Fibroblast of gingiva (primary cell): Measurements from ENCODE around the gene SIRPA.
A peak's percentile ranks its signal among the peaks of the same experiment; 100 is the strongest.
"Not testable (repeated sequence)": the region's sequence is repeated elsewhere in the genome, so short reads cannot be mapped to it uniquely, and the experiment has no call there.

ENCODE experiments used
- DNase-seq: peaks from one replicate; pipeline ENCODE4 v3.0.0-alpha.2; 2011; ENCODE audit warnings: low read depth

SIRPA gene

DNA sequence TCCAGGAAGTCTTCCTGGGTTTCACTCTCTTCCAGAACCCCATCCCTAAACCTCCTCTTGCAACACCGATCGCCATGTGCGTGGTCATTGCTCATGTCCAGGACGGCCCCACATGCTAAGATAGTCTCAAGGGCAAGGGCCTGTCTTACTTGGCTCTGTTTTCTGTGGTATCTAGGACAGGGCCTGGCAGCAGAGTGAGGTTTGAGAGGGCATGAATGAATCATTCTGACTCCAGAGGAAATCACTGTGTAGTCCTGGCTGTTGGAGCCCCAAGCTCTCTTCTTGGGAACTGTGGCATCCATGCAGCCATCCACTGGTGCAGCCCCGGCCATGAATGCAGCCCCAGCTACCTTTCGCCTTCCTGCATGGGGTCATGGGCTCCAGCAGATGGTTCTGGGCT is 12.4 kb downstream of the SIRPA start:
- DNase-seq: peak; percentile 55

DNA sequence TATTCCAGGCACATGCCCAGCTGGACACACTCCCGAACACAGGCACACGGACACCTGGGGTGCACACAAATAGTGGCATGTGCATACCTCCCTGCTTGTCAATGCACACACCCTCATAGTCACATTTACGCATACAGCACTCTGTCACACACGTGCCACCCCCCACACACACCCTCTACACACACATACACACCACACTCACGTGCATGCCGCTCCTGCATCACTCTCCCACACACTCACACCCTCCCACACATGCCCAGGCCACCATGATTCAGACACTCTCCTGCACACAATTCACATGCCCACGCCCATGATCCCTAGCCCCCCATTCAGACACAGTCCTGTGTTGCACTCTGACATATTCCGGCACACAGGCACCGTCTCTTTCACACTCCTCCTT is 13.0 kb downstream of the SIRPA start:
- no peak for DNase-seq

DNA sequence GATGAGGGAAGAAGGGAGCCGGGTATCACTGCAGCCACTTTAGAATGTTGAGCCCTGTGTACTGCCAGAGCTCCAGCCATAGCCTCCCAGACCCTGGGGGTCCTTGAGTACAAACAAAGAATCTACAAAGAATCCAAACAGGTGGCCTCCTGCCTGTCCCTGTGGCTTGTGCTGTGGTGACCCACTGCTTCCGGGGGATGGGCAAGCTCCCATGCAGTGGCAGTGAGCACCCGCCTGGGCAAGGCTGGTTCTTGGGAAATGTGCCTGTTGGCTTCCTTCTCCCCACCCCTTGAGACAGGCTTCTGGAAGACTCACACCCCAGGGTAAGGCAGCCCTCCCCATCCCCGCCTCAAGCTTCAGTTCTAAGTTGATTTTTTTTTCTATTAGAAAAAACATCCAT is 13.9 kb downstream of the SIRPA start:
- no peak for DNase-seq

DNA sequence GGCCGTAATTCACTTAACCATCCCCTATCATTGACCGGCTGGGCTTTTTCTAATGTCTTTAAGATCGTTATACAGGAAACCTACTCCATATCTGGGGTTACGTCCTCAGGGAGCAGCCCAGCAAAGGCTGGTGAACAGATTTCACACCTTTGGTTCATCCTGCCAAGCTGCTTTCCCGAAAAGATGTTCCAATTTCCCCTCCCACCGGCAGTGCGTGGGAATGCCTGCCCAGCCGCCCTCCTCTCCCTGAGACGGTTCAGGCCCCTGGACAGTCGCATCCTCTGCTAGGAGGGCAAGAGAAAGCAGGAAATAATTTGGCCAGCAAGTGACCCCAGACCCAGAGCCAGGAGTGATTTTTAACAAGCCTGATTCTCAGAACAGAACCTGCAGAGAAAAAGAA is 16.3 kb downstream of the SIRPA start:
- DNase-seq: no peak

DNA sequence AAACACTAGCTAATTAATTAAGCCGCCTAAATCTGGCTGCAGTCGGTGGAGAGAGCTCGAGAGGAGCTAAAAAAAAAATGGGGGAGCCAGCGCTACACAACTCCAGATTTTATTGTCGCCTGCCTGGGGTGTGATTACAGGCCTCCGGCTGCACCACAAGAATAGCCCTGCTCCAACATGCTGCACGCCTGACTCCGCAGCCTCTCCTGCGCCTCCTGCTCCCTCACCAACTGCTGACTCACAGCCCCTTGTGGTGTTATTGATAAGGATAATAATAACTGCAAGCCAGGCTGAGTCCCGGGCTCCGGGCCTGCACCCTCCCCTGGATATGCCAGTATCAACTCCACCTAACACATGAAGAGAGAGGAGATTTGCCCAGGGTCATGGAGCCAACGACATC is 16.8 kb downstream of the SIRPA start:
- DNase-seq: no peak

DNA sequence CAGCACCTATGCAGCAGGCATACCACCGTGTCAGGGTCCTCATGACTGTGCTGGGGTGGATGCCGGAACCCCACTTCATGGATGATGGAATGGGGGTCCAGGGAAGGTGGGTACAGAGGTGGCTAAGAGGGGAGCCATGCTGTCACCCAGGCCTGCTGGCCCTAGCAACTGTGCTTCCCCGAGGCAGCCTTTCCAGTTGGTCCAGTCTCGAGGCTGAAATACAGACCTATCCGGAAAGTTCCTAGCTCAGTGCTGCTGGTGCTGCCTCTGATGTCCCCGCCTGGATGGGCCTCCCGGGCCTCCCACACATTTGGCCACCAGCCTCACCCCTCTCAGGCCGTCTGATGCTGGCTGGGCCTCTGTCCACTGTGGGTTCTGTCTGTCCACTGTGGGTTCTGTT is 17.4 kb downstream of the SIRPA start:
- no peak for DNase-seq

DNA sequence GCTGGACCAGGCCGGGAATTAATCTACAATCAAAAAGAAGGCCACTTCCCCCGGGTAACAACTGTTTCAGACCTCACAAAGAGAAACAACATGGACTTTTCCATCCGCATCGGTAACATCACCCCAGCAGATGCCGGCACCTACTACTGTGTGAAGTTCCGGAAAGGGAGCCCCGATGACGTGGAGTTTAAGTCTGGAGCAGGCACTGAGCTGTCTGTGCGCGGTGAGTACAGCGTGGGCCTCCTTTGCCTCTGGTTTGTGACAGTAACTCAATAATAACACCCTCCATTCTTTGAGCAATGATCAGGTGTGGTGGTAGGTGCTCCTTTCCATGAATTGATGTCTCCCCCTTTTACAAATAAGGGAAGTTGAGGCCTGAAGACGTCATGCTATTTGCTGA is 20.0 kb downstream of the SIRPA start:
- DNase-seq: not testable (repeated sequence)

DNA sequence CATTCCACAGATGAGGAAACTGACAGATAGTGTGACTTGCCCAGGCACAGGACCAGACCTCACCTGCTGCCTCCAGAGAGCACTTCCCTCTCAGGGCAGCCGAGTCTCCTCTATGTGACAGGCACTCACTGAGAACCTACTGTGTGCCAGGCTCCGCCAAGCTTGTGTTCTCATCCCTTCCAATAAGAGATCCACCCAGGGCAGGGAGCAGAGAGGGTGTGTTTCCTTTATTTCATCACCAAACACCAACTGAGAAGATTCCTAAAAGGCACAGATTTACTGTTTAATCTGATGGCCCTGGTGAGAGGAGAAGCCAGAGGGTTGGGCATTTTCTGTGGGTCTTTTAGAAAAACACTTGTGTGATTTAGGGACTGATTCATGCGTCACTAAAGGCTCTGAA is 20.5 kb downstream of the SIRPA start:
- DNase-seq: no peak

DNA sequence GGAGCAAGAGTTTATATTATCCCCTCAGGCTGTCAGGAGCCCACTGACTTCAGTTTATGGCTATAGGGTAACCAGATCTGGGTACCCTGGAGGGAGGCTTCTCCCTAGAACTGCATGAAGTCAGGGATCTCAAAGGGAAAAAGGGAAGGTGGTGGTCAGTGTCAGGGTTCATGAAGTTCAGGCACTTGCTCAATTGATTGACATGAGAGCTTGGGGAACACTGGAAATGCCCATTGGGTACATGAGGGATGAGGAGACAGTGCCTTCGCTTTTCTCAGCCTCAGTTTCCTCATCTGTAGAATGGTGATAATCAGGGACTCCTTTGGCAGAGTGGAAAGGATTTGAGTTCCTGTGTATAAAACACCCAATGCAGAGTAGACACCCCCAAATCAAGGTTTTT is 22.6 kb downstream of the SIRPA start:
- DNase-seq: no peak

DNA sequence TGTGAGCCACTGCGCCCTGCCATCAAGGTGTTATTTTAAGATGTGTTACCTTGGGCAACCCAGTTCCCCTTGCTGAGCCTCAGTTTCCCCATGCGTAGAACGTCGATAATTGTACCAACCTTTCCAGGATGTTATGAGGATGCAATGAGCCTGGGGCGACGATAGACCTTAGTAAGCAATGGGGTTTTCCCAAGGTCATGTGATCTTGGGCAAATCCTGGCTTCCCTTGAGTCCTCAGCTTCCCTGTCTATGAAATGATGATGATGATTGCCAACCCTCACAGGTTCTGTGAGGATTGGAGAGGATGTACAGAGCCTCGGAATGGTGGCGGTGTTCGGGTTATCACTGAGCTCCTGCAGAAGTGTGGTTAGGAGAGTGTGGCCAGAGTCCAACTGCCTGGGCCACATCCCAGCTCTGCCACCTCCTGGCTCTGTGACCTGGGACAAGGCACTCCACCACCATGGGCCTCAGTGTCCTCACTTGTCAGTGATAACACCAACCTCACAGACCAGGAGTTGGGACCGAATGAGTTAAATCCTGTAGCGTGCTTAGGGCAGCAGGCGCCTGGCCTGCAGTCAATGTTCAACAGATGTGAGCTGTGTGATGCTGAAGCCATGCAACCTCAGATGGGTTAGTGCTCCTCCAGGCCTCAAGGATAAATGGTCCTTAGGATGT is 23.4 kb downstream of the SIRPA start:
- no peak for DNase-seq

DNA sequence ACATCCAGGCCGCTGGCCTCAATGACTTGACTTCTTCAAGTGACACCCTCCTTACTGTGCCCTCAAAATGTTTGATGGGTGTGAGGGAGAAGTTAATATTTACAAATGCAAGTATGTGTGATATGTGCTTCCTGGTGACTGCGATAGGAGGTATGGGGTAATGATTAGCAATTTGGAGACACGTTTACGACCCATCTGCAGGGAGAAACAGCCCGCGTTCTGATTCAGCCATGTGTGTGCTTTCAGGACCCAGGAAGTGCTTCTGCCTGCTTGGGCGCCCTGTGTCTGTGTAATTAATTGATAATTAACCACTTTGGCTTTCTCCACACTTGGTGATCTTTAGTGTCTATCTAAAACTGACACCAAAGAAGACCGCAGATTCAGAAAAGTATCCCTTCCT is 25.0 kb downstream of the SIRPA start:
- no peak for DNase-seq

DNA sequence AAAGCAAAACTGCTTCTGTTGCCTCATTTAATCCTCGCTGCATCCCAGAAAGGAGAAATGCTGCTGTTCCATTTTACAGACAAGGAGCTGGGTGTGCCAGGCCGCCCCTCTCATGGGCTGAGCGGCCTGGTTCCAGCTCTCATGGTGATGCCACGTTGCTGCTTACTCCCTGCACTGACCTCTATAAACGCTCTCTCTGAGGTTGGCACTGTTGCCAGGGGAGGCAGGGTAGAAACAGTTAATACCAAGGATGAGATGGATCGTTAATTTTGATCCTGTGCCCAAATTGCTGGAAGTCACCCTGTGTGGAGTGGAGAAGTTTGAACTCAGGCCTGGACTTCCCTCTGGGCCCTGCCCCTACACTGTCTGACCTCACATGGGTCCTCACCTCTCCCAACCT is 25.6 kb downstream of the SIRPA start:
- DNase-seq: no peak

DNA sequence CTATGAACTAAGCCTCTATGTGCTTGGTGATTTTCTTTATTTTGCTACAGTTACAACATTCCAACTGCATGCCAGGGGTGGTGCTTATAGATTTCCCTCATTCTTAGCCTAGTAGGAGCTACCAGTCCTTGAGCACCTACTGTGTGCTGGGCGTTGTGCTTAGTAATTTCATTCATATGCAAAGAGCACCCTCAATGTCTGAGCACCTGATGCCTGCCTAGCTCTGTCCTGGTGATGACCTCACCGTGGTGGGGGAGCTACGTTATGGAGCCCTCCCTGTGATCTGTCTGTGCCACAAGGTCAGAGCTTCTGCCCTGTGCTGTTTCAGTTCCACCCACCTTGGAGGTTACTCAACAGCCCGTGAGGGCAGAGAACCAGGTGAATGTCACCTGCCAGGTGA is 26.8 kb downstream of the SIRPA start:
- DNase-seq: not testable (repeated sequence)

DNA sequence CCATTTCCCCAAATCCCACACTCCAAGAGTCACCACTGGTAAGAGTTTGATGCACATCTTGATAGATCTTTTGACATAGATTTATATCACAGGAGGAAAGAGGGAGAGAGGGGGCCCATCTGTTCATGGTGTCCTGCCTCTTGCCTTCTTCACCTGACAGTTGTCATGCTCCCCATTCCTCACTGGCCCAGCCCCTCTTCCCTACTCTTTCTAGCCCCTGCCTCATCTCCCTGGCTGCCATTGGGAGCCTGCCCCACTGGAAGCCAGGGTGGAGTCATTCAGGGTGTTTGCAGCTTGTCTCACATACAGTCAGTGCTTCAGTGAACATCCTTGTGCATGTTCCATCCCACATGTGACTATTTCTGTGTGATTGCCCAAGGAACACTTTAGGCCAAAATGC is 27.6 kb downstream of the SIRPA start:
- DNase-seq: no peak

DNA sequence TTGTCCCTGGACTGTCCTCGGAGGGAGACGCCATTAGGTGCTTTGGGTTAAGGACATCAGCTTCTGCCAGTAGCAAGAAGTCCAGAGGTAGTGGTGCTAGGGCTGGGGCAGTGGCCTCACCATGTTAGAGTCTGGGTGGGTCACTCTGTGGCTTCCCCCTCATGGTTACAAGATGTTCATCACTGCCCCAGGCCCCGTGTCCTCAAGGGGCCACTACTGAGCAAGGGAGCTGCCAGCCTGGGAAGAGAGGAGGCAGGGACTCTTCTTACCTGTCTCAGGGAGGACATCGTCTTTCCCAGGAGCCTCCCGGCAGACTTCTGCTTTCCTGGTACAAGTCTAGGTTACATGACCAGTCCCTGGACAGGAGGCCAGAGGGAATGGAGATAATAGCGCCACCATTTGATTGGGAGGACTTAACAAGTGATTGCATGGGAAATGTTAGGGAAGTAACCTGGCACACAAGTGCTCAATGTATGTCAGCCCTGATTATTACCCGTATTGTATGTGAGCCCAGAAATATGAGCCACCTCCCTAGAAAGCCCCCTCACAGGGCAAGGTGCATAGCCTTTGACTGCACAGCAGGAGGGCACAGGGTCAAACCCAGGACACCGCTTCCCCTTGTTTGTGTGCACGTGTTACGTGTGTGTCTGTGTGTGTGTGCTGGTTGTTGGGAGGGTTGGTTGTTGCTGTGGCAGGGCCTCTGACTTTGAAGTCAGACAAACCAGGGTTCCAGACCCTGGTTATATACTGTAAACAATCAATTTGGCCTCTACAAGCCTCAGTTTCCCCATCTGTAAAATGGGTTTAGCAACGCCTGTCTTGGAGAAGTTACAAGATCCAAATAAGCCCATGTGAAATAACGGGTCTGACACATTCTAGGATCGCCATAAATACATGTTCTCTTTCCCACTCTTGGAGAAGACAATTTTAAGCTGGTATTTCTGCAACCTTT is 30.0 kb downstream of the SIRPA start:
- DNase-seq: no peak

DNA sequence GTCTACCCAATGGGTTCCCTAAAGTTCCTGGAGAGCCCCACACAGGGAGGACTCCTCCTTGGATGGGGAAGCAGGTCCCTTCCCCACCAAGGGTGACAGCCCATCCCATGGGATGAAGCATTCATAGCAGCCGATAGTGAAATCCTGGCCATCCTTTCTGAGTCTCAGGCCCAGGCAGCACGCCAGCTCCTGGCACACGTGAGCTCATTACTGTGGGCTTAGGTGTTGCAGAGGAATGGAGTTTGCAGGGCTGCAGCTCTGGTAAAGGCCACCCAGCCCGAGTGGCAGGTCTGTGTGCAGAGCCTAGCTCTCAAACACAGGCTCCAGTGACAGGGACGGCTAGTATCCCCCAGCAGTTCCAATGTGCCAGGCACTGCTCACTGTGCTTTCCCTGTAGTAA is 31.0 kb downstream of the SIRPA start:
- no peak for DNase-seq

DNA sequence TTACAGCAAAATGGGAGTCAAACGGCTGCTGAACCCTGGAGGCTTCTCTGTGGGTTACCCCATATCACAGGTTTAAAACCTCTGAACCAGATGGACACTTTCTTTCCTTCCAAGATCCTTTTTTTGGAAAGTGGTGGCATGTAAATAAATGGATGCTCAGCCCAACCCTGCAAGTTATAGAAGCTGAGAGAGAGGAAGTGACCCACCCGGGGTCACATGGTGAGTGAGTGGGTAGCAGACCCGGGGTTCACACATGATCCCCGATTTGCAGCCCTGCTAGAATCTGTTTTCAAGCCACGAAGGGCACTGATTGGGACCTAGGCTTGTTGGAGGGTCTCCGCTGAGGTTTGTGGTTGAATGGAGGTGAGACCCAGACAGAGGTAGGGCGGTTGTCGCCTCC is 32.0 kb downstream of the SIRPA start:
- DNase-seq: no peak

DNA sequence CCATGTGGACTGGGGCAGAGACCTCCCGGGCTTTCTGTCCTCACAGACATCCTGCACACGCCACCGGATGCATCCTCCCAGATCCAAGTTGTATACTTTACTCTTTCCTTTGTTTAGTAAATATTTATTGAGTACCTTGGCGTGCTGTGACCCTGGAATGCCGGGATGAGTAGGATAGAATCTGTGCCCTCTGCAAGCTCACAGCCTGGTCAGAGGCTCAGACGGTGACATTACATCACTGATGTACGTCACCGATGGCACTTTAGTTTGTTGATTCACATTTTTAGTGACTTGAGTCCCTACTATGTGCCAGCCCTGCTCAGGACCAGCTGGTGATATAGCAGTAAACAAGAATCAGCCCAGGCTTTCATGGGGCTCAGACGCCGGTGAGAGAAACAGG is 32.9 kb downstream of the SIRPA start:
- DNase-seq: no peak

DNA sequence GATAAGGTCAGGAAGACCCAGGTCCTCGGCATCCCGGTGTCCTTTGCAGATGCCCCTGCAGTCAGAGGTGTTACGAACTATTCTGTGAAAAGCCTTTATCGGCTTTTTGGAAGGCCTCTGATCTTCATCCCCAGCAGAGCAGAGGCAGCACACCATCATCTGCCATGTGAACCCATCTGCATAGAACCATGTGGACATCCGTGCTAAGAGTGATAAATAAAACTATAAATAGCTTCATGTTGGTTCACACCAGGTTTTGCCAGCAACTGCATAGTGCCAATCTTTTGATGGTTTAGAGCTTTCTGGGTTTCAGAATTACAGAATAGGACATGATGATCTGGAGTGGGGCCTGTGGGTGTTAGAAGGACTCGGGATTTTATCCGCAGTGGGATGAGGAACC is 33.6 kb downstream of the SIRPA start:
- DNase-seq: no peak

DNA sequence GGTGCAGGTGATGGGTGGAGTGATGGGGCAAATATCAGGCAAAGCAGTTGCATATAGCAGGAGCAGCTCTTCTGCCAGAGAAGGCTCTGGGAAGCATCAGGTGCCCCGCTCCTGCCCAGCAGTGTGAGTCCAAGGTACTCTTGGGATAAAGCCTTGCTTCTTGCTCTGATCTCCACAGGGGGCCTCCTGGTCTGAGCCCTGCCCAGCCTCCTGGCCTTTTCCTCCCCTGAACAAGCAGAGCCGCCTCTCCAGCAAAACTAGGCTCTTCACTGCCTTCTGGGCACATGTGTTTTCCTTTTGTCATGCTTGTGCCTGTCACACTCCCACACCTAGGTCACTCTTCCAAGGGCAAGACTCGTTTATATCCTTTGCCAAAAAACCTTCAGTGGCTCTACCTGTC is 34.3 kb downstream of the SIRPA start:
- no peak for DNase-seq

DNA sequence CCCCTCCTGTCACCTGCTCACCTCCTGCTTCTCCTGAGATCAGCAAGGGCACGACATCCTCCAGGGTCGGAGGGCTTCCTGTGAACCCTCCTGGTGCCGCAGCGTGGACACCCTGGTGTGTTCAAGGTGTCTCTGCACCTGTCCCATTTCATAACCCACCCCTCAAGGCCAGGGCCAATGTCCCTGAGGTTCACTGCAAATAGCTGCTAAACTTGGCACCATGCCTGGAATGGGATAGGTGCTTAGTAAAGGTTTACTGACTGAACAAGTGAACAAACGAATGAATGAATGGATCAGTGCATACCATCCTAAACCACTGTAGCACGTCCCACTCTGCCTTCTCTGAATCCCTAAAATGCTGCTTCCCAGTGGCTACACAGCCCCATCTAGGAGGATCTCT is 35.0 kb downstream of the SIRPA start:
- no peak for DNase-seq

DNA sequence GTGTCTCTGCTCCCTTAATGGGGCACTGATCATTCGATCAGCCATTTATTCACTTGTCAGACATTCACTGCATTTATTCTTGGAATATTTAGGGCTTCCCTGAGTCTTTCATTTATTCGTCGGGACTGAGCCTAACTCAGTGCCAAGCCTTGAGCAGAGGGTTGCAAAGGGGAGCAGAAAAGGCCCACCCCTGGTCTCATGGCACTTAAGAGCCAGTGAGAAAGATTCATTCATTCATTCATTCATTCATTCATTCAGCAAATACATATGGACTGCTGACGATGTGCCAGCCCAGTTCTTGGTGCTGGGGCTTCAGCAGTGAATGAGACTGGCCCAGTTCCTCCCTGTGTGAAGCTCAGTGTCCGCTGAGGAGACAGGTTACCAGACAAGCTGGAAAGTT is 36.6 kb downstream of the SIRPA start:
- no peak for DNase-seq

DNA sequence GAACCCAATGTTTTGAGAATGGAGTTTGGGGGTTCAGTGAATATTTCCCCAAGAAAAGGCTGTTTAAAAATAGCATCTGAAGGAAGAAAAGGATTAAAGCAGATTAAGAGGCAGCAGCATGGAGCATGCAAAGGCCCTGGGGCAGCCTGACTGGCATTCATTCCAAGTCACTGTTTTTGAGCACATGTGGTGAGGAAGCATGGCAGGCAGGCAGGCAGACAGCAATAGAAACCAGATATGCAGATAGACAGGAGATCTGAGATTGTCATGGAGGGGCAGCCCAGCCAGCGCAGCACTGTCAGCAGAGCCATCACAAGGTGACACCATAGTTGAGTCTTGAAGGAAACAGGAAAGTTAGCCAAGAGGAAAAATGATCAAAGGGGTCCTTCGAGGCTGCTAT is 37.8 kb downstream of the SIRPA start:
- no peak for DNase-seq

DNA sequence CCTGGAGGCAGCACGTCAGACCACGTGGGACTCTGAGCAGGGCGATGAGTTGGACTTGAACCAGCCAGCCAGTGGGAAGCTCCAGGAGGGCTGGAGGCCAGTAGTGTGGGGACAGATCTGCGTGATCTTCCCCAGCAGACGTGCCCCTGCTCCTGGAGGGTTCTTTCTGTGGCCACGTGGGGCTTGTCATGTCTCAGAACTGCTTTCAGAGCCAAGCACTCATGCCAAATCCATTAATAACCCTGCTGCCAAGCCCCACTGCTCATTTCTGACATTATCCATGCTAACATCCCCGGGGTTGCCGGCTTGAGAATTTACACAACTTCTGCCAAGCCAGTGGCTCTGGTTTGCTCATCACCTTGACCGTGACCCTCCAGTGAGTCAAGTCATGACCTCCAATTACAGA is 38.3 kb downstream of the SIRPA start:
- DNase-seq: peak; percentile 84
